GM23248 (cell line): Measurements from ENCODE around the gene PRKAG1. TPM values are rescaled to one million over a fixed set of nuclear protein-coding genes. Genes with fewer than 3 reads are reported as not detected.
A peak's percentile ranks its signal among the peaks of the same experiment; 100 is the strongest.

ENCODE experiments used
- DNase-seq: peaks from one replicate; pipeline ENCODE4 v3.0.0-alpha.2; 2015
- H2AFZ ChIP-seq: fragments of 200-600 bp; sonication (generic); 2 replicates; pipeline ENCODE4 v1.6.1; 2016; ENCODE audit warnings: antibody characterized with exemption
- H3F3A ChIP-seq: fragments of 200-600 bp; sonication (generic); 2 replicates; pipeline ENCODE4 v1.6.1; 2016; ENCODE audit warnings: mild to moderate bottlenecking, antibody characterized with exemption, mixed run types; ENCODE audit not compliant: insufficient read depth
- H3K27ac ChIP-seq: fragments of 200-600 bp; sonication (generic); 2 replicates; pipeline ENCODE4 v1.5.1; 2016; ENCODE audit warnings: mild to moderate bottlenecking
- H3K27me3 ChIP-seq: fragments of 200-600 bp; sonication (generic); replicated peaks from 2 replicates; pipeline ENCODE4 v1.6.1; 2016; ENCODE audit warnings: mild to moderate bottlenecking; ENCODE audit not compliant: insufficient read depth
- H3K36me3 ChIP-seq: fragments of 200-600 bp; sonication (generic); 2 replicates; pipeline ENCODE4 v1.6.1; 2016; ENCODE audit warnings: low read depth, mild to moderate bottlenecking
- H3K4me1 ChIP-seq: fragments of 200-600 bp; sonication (generic); 2 replicates; pipeline ENCODE4 v1.6.1; 2016; ENCODE audit warnings: mild to moderate bottlenecking; ENCODE audit not compliant: insufficient read depth
- H3K4me2 ChIP-seq: fragments of 200-600 bp; sonication (generic); one replicate; pipeline ENCODE4 v1.6.1; 2016; ENCODE audit warnings: mild to moderate bottlenecking; ENCODE audit not compliant: unreplicated experiment
- H3K4me3 ChIP-seq: fragments of 200-600 bp; sonication (generic); 2 replicates; pipeline ENCODE4 v1.5.1; 2016; ENCODE audit warnings: mild to moderate bottlenecking
- H3K79me2 ChIP-seq: fragments of 200-600 bp; sonication (generic); 2 replicates; pipeline ENCODE4 v1.6.1; 2016; ENCODE audit warnings: mild to moderate bottlenecking; ENCODE audit not compliant: insufficient read depth
- H3K9ac ChIP-seq: fragments of 200-600 bp; sonication (generic); 2 replicates; pipeline ENCODE4 v1.6.1; 2016; ENCODE audit warnings: mild to moderate bottlenecking
- H3K9me2 ChIP-seq: fragments of 200-600 bp; sonication (generic); 2 replicates; pipeline ENCODE4 v1.6.1; 2016; ENCODE audit warnings: mixed run types, mild to moderate bottlenecking, moderate library complexity; ENCODE audit not compliant: insufficient read depth
- H3K9me3 ChIP-seq: fragments of 200-600 bp; sonication (generic); one replicate; pipeline ENCODE4 v1.6.1; 2017; ENCODE audit warnings: low read depth
- H4K20me1 ChIP-seq: fragments of 200-600 bp; sonication (generic); 2 replicates; pipeline ENCODE4 v1.6.0; 2016; ENCODE audit not compliant: insufficient read depth
- EZH2 ChIP-seq: fragments of 200-600 bp; sonication (generic); IDR thresholded peaks from 2 replicates; pipeline ENCODE4 v1.6.1; 2018; ENCODE audit warnings: antibody characterized with exemption, mild to moderate bottlenecking; ENCODE audit not compliant: insufficient read depth, poor library complexity, severe bottlenecking
- EZH2phosphoT487 ChIP-seq: fragments of 200-600 bp; sonication (generic); IDR thresholded peaks from 2 replicates; pipeline ENCODE4 v1.6.1; 2018; ENCODE audit warnings: antibody characterized with exemption, moderate library complexity, mild to moderate bottlenecking, low read depth; ENCODE audit not compliant: insufficient read depth
- WGBS, 2 experiments: methylation state at CpG; one replicate each; pipeline ENCODE4 v1.1.6; 2015 to 2017; ENCODE audit warnings: low lambda C conversion rate in 2 of 2, low coverage in 1 of 2; ENCODE audit errors: missing lambda C conversion rate in 2 of 2; 5-methylcytosine and 5-hydroxymethylcytosine counted together
- in situ Hi-C: fragments of 300-500 bp; cut with MboI; formaldehyde crosslinking; loops from 2 replicates; pipeline ENCODE4 v1.15.0; 2020
- polyA plus RNA-seq: library from polyadenylated mRNA; unstranded; fragments of >200 nt; fragmentation: Nextera tagmentation; extraction: Ambion mirVana; gene quantifications from 2 replicates; pipeline ENCODE4 v1.2.1, GENCODE V29; 2016
- total RNA-seq: library from RNA; depleted of rRNA; stranded (reverse); fragments of >200 nt; shearing (Covaris generic); gene quantifications from 2 replicates; pipeline ENCODE4 v1.2.3, GENCODE V29; 2014

Gene PRKAG1
- total and polyA plus RNA-seq, 2 experiments from 2014 or later, result 62.5 to 91.3 TPM

- in situ Hi-C loops, result no loop called here
- no peaks in the 10 kb centered on the region for H3K9me2 ChIP-seq
- TF ChIP-seq EZH2, result no peak
- TF ChIP-seq EZH2phosphoT487, result no peak
- peaks cover 49% of the 10 kb centered on the region for H3K79me2 ChIP-seq
- peak; percentile 98 for DNase-seq
- H4K20me1 ChIP-seq, result peaks cover 20% of the 10 kb centered on the region; the same call in 1 of the 2 replicates
- peaks cover 18% of the 10 kb centered on the region for H3K4me1 ChIP-seq
- H3F3A ChIP-seq, result peaks cover 10% of the 10 kb centered on the region; the same call in 1 of the 2 replicates
- peak within 1 kb of the TSS; percentile 99 for H3K4me2 ChIP-seq
- peak within 1 kb of the TSS; percentile 87 for H2AFZ ChIP-seq
- no peaks in the 10 kb centered on the region for H3K27me3 ChIP-seq
- peak within 1 kb of the TSS; percentile 90 for H3K9ac ChIP-seq
- WGBS, 2 experiments, result 0 to 1% methylated on average over 48 to 56 of the region's 58 CpGs
- peak within 1 kb of the TSS; percentile 99 for H3K4me3 ChIP-seq
- H3K9me3 ChIP-seq, result no peaks in the 10 kb centered on the region
- peak within 1 kb of the TSS; percentile 85 for H3K27ac ChIP-seq
- peaks cover 8% of the 10 kb centered on the region; the same call in 1 of the 2 replicates for H3K36me3 ChIP-seq
Observed at GRCh38 chr12:48957141-48958048, 61.2 kb downstream of the PRKAG1 start, which contains the start of gene ARF3. Gene ARF3 (minus strand): TSS chr12:48957487. CDS start chr12:48941095, 16,392 bp downstream.

DNA sequence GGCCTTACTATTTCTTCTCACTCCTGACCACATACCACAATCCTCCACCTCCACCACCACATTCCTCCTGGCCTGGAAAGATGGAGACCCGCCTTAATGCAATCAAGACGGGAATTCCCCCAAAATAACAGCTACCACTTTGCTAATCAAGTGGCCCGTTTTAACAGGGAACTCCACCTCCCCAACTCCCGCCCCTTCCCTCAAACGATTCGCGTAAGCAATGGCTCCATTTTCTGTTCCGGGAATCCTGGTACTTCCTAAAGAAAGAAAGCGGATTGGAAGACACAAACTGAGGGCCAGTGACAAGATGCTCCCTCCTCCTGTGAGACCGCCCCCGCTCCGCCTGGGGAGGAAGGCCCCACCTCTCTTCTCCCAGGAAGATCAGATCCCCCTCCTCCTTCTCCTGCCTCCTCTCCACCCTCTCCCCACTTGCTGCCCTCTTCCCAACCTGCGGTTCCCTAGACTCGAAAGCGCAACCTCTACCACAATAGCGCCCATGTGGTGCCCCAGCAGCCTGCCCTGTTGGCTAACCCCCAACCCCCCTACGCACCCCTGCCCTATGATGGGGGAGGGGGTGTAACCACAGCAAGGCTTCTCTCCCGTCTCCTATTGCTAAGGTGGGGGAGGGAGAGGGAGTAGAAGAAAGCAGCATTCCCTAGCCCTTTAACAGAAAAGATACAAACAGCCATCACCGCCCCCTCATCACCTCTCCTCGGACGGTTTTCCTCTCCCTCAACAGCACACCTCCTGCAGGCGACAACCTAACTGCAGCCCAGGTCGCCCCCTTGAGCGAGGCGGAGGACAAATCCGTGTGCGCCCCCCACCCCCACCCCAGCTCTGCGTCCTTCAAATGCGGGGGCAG lies 62.1 kb downstream of the PRKAG1 start:
- Histone ChIP-seq H3K4me1 (peaks cover 14% of the 10 kb centered on the region), H3K79me2 (peaks cover 58% of the 10 kb centered on the region), H3F3A (peaks cover 5% of the 10 kb centered on the region; the same call in 1 of the 2 replicates), H3K9me2 (no peaks in the 10 kb centered on the region), H3K36me3 (peaks cover 8% of the 10 kb centered on the region; the same call in 1 of the 2 replicates), H3K4me2 (peak overlapping the region; percentile 99), H3K27ac (peak overlapping the region; percentile 85), H3K9ac (peak overlapping the region; percentile 90), H2AFZ (peak overlapping the region; percentile 87), H3K4me3 (peak overlapping the region; percentile 99), H4K20me1 (peaks cover 20% of the 10 kb centered on the region; the same call in 1 of the 2 replicates), H3K9me3 (no peaks in the 10 kb centered on the region), H3K27me3 (no peaks in the 10 kb centered on the region)
- TF ChIP-seq EZH2phosphoT487 (no peak), EZH2 (no peak)
- DNase-seq, result peak; percentile 98
- in situ Hi-C loops, result no loop called here
- WGBS, 2 experiments, result 0 to 3% methylated on average over 24 to 29 of the region's 29 CpGs

GRCh38 chr12:48954841-48955501 lies 63.6 kb downstream of the PRKAG1 start:
- peak overlapping the region; percentile 90; the same call in 1 of the 2 replicates for H3K9ac ChIP-seq
- no peaks in the 10 kb centered on the region for H3K27me3 ChIP-seq
- TF ChIP-seq EZH2phosphoT487 (no peak), EZH2 (no peak)
- peaks cover 20% of the 10 kb centered on the region; the same call in 1 of the 2 replicates for H4K20me1 ChIP-seq
- H3K9me2 ChIP-seq, result no peaks in the 10 kb centered on the region
- peak overlapping the region; percentile 99 for H3K4me2 ChIP-seq
- 96 to 98% methylated on average over 3 of the region's 3 CpGs for WGBS, 2 experiments
- H3K4me3 ChIP-seq, result peak overlapping the region; percentile 99; the same call in 1 of the 2 replicates
- in situ Hi-C loops, result no loop called here
- 0 out of 2 replicates have a peak, but pooled peaks cover 5% of the 10 kb centered on the region for H3F3A ChIP-seq
- no peak overlapping the region for H2AFZ ChIP-seq
- no peak overlapping the region for H3K27ac ChIP-seq
- H3K9me3 ChIP-seq, result no peaks in the 10 kb centered on the region
- H3K79me2 ChIP-seq, result peaks cover 73% of the 10 kb centered on the region
- H3K4me1 ChIP-seq, result peaks cover 10% of the 10 kb centered on the region
- DNase-seq, result no peak
- peaks cover 8% of the 10 kb centered on the region; the same call in 1 of the 2 replicates for H3K36me3 ChIP-seq

DNA sequence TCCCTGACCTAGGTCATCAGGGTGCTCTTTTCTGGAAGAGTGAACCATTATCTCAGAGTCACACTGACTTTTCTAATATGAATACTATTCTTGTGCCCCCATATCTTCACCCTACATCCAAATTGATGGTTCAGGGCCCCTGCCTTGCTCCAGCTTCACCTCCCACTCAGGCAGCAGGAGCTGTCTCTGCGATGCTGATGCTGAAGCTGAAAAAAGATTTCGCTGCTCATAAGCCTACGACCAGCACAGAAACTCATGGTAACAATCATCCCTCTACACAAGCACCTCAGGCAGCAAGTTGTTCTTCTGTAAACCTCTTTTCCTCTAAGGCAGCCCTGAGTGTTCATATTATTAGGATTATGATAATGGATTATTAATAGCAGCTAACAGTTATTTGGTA lies 64.5 kb downstream of the PRKAG1 start:
- Histone ChIP-seq H3K27ac (no peak overlapping the region), H3K9me3 (no peaks in the 10 kb centered on the region), H2AFZ (no peak overlapping the region), H3F3A (0 out of 2 replicates have a peak, but pooled peaks cover 5% of the 10 kb centered on the region), H3K36me3 (peaks cover 8% of the 10 kb centered on the region; the same call in 1 of the 2 replicates), H3K4me3 (no peak overlapping the region), H3K9ac (no peak overlapping the region), H4K20me1 (peaks cover 20% of the 10 kb centered on the region; the same call in 1 of the 2 replicates), H3K79me2 (peaks cover 82% of the 10 kb centered on the region), H3K4me1 (peaks cover 10% of the 10 kb centered on the region), H3K9me2 (no peaks in the 10 kb centered on the region), H3K27me3 (no peaks in the 10 kb centered on the region), H3K4me2 (no peak overlapping the region)
- no peak for TF ChIP-seq EZH2phosphoT487
- no peak for TF ChIP-seq EZH2
- 95 to 100% methylated on average over 3 of the region's 3 CpGs for WGBS, 2 experiments
- no peak for DNase-seq
- in situ Hi-C loops, result no loop called here
